ENCODE data around the gene MACROD2. TPM values are rescaled to one million over a fixed set of nuclear protein-coding genes. Genes with fewer than 3 reads are reported as not detected.

Gene MACROD2
- polyA plus RNA-seq, 1 donor from 2014 or later = 23.2 TPM

DNA sequence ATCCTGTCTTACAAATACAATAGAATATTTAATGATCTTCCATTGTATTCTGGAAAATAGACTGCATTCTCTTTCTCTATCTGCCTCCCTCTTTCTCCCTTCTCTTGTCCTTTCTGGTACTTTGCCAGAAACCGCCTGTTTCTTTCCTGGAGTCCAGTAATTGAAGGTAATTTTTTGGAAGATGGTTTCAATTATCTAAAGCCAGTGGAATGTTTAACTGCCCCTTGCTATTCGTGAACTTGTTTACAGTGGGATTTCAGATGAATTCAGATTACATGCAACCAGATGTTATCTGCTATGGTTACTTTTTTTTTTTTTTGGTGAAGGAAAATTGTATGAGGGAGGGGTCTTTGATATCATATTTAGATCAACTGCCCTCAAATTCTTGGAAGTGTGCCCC lies 997.6 kb downstream of the MACROD2 start:
- Histone ChIP-seq H3K4me3 (ENCODE audit: low read length) (no peak overlapping the region), H4K20me1 (ENCODE audit: insufficient read depth) (no peaks in the 10 kb centered on the region), H3K9ac (ENCODE audit: low read length) (no peak overlapping the region), H2AFZ (ENCODE audit: low read depth, low read length) (no peak overlapping the region), H3F3A (ENCODE audit: insufficient read depth, low read length, poor library complexity, severe bottlenecking) (no peaks in the 10 kb centered on the region), H3K27ac (ENCODE audit: low read length) (no peak overlapping the region), H3K9me3 (ENCODE audit: low read length) (peaks cover 4% of the 10 kb centered on the region), H3K27me3 (ENCODE audit: insufficient read depth, low read depth, low read length) (no peaks in the 10 kb centered on the region), H3K4me2 (ENCODE audit: low read length) (no peak overlapping the region), H3K79me2 (replicated peaks; ENCODE audit: insufficient read depth, low read length) (no peaks in the 10 kb centered on the region), H3K9me2 (ENCODE audit: insufficient read depth, low read length) (no peaks in the 10 kb centered on the region), H3K36me3 (ENCODE audit: insufficient read depth, low read length) (no peaks in the 10 kb centered on the region)
- TF ChIP-seq SMC3 (conservative IDR thresholded peaks at IDR 0.05; ENCODE audit: poor library complexity) (no peak), TAF1 (IDR thresholded peaks at IDR 0.05; ENCODE audit: low read depth) (no peak), EP300 (conservative IDR thresholded peaks at IDR 0.05; ENCODE audit: poor library complexity, severe bottlenecking) (no peak), EZH2 (IDR thresholded peaks at IDR 0.05; ENCODE audit: borderline replicate concordance, insufficient read depth, low read length, poor library complexity, severe bottlenecking) (no peak), MXI1 (conservative IDR thresholded peaks at IDR 0.05; ENCODE audit: poor library complexity, severe bottlenecking) (no peak), POLR2AphosphoS5 (IDR thresholded peaks at IDR 0.05) (no peak), RAD21 (conservative IDR thresholded peaks at IDR 0.05) (no peak)
- TF ChIP-seq, protein P1, sequence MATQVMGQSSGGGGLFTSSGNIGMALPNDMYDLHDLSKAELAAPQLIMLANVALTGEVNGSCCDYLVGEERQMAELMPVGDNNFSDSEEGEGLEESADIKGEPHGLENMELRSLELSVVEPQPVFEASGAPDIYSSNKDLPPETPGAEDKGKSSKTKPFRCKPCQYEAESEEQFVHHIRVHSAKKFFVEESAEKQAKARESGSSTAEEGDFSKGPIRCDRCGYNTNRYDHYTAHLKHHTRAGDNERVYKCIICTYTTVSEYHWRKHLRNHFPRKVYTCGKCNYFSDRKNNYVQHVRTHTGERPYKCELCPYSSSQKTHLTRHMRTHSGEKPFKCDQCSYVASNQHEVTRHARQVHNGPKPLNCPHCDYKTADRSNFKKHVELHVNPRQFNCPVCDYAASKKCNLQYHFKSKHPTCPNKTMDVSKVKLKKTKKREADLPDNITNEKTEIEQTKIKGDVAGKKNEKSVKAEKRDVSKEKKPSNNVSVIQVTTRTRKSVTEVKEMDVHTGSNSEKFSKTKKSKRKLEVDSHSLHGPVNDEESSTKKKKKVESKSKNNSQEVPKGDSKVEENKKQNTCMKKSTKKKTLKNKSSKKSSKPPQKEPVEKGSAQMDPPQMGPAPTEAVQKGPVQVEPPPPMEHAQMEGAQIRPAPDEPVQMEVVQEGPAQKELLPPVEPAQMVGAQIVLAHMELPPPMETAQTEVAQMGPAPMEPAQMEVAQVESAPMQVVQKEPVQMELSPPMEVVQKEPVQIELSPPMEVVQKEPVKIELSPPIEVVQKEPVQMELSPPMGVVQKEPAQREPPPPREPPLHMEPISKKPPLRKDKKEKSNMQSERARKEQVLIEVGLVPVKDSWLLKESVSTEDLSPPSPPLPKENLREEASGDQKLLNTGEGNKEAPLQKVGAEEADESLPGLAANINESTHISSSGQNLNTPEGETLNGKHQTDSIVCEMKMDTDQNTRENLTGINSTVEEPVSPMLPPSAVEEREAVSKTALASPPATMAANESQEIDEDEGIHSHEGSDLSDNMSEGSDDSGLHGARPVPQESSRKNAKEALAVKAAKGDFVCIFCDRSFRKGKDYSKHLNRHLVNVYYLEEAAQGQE (IDR thresholded peaks at IDR 0.05; ENCODE audit: borderline replicate concordance) = no peak
- TF ChIP-seq, protein P2, sequence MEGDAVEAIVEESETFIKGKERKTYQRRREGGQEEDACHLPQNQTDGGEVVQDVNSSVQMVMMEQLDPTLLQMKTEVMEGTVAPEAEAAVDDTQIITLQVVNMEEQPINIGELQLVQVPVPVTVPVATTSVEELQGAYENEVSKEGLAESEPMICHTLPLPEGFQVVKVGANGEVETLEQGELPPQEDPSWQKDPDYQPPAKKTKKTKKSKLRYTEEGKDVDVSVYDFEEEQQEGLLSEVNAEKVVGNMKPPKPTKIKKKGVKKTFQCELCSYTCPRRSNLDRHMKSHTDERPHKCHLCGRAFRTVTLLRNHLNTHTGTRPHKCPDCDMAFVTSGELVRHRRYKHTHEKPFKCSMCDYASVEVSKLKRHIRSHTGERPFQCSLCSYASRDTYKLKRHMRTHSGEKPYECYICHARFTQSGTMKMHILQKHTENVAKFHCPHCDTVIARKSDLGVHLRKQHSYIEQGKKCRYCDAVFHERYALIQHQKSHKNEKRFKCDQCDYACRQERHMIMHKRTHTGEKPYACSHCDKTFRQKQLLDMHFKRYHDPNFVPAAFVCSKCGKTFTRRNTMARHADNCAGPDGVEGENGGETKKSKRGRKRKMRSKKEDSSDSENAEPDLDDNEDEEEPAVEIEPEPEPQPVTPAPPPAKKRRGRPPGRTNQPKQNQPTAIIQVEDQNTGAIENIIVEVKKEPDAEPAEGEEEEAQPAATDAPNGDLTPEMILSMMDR (IDR thresholded peaks at IDR 0.05; ENCODE audit: poor library complexity, severe bottlenecking) = no peak

DNA sequence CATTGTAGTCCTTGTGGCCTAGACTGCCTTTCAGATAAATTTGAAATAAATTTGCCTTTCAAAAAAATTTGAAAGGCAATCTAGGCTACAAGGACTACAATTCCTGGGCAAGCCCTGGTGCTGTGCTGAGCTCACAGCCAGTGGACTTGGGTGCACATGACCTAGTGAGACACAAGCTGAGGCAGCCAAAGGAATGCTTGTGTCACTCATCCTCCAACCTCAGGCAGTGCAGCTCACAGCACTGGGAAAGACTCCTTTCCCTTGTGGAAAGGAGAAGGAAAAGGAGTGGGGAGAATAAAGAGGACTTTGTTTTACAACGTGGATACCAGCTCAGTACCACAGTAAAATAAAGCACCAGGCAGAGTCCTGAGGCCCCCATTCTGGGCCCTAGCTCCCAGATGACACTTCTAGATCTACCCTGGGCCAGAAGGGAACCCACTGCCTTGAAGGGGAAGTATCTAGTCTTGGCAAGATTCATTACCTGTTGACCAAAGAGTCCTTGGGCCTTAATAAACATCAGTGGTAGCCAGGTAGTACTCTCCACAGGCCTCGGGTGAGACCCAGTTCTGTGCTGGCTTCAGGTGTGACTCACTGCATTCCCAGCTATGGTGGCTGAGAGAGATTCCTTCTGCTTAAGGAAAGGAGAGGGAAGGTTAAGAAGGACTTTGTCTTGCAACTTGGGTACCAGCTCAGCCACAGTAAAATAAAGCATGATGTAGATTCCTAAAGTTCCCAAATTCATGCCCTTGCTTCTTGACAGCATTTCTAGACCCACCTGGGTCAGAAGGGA lies 1001.8 kb downstream of the MACROD2 start:
- Histone ChIP-seq H3K4me3 (ENCODE audit: low read length) (no peak overlapping the region), H3K36me3 (ENCODE audit: insufficient read depth, low read length) (no peaks in the 10 kb centered on the region), H3F3A (ENCODE audit: insufficient read depth, low read length, poor library complexity, severe bottlenecking) (no peaks in the 10 kb centered on the region), H3K79me2 (replicated peaks; ENCODE audit: insufficient read depth, low read length) (no peaks in the 10 kb centered on the region), H3K9ac (ENCODE audit: low read length) (no peak overlapping the region), H4K20me1 (ENCODE audit: insufficient read depth) (no peaks in the 10 kb centered on the region), H3K9me3 (ENCODE audit: low read length) (peaks cover 4% of the 10 kb centered on the region), H2AFZ (ENCODE audit: low read depth, low read length) (no peak overlapping the region), H3K9me2 (ENCODE audit: insufficient read depth, low read length) (no peaks in the 10 kb centered on the region), H3K27ac (ENCODE audit: low read length) (no peak overlapping the region), H3K27me3 (ENCODE audit: insufficient read depth, low read depth, low read length) (no peaks in the 10 kb centered on the region), H3K4me2 (ENCODE audit: low read length) (no peak overlapping the region)
- TF ChIP-seq, protein P1 (IDR thresholded peaks at IDR 0.05; ENCODE audit: borderline replicate concordance) = no peak
- TF ChIP-seq EP300 (conservative IDR thresholded peaks at IDR 0.05; ENCODE audit: poor library complexity, severe bottlenecking) (no peak), EZH2 (IDR thresholded peaks at IDR 0.05; ENCODE audit: borderline replicate concordance, insufficient read depth, low read length, poor library complexity, severe bottlenecking) (no peak), MXI1 (conservative IDR thresholded peaks at IDR 0.05; ENCODE audit: poor library complexity, severe bottlenecking) (no peak), RAD21 (conservative IDR thresholded peaks at IDR 0.05) (no peak), SMC3 (conservative IDR thresholded peaks at IDR 0.05; ENCODE audit: poor library complexity) (no peak), POLR2AphosphoS5 (IDR thresholded peaks at IDR 0.05) (no peak), TAF1 (IDR thresholded peaks at IDR 0.05; ENCODE audit: low read depth) (no peak)
- TF ChIP-seq, protein P2 (IDR thresholded peaks at IDR 0.05; ENCODE audit: poor library complexity, severe bottlenecking) = no peak
